Endothelial cell of umbilical vein (primary cell): ENCODE measurements around the gene PSG6.
"Not testable (repeated sequence)": the region's sequence is repeated elsewhere in the genome, so short reads cannot be mapped to it uniquely, and the experiment has no call there.

ENCODE experiments used
- CTCF ChIP-seq, 2 donors: IDR thresholded peaks; 1 replicate in 1 of 2; 2 replicates in 1 of 2; pipeline ENCODE4 v1.5.1; 2011; ENCODE audit warnings: low read length in 2 of 2, mild to moderate bottlenecking in 2 of 2, moderate library complexity in 2 of 2, control low read depth in 1 of 2, inconsistent platforms in 1 of 2, low read depth in 1 of 2; ENCODE audit not compliant: insufficient read depth in 1 of 2; ENCODE audit errors: extremely low read depth in 1 of 2
- EZH2 ChIP-seq: IDR thresholded peaks from 2 replicates; pipeline ENCODE4 v1.6.1; 2012; ENCODE audit warnings: borderline replicate concordance, low read depth, mild to moderate bottlenecking, moderate library complexity, low read length, inconsistent platforms; ENCODE audit not compliant: severe bottlenecking
- GATA2 ChIP-seq: IDR thresholded peaks from 2 replicates; pipeline ENCODE4 v1.7.0; 2011; ENCODE audit warnings: low read depth, mild to moderate bottlenecking, moderate library complexity, mixed read lengths, low read length; ENCODE audit not compliant: insufficient read length, insufficient read depth
- MYC ChIP-seq: IDR thresholded peaks from one replicate; pipeline ENCODE4 v1.6.1; 2011; ENCODE audit warnings: mild to moderate bottlenecking, low read depth, low read length
- POLR2A ChIP-seq: IDR thresholded peaks from 2 replicates; pipeline ENCODE4 v1.6.1; 2012; ENCODE audit warnings: low read depth, mild to moderate bottlenecking, control low read depth, low read length
- POLR2AphosphoS5 ChIP-seq: IDR thresholded peaks from 2 replicates; pipeline ENCODE4 v1.6.1; 2012; ENCODE audit warnings: low read depth, mild to moderate bottlenecking, control low read depth, low read length, moderate library complexity; ENCODE audit not compliant: insufficient read depth
- TF ChIP-seq, protein P1 (sequence below): IDR thresholded peaks from 2 replicates; pipeline ENCODE4 v1.6.1; 2011; ENCODE audit not compliant: insufficient read depth, insufficient read length

GRCh38 chr19:42912941-42913340, 4.8 kb downstream of the PSG6 start:
- not testable (repeated sequence) for TF ChIP-seq POLR2A; CTCF (IDR thresholded peaks at IDR 0.05; ENCODE audit: extremely low read depth in 1 of 2, insufficient read depth in 1 of 2, low read depth in 1 of 2, low read length in 2 of 2); EZH2; POLR2AphosphoS5; MYC; GATA2
- TF ChIP-seq, protein P1, sequence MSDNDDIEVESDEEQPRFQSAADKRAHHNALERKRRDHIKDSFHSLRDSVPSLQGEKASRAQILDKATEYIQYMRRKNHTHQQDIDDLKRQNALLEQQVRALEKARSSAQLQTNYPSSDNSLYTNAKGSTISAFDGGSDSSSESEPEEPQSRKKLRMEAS = not testable (repeated sequence)
